Osteoblast (primary cell): Measurements from ENCODE around the gene CD300H. TPM values are rescaled to one million over a fixed set of nuclear protein-coding genes. Genes with fewer than 3 reads are reported as not detected.

ENCODE experiments used
- DNase-seq: peaks from one replicate; pipeline ENCODE4 v3.0.0; 2011; ENCODE audit warnings: low spot score, mixed read lengths; ENCODE audit not compliant: insufficient read length; ENCODE audit errors: missing footprints
- H2AFZ ChIP-seq: 2 replicates; pipeline ENCODE4 v1.6.0; 2011; ENCODE audit warnings: mild to moderate bottlenecking, low read length
- H3K27ac ChIP-seq: 2 replicates; pipeline ENCODE4 v1.5.1; 2011; ENCODE audit warnings: mild to moderate bottlenecking, low read depth, low read length, moderate library complexity
- H3K27me3 ChIP-seq: 2 replicates; pipeline ENCODE4 v1.6.0; 2012; ENCODE audit warnings: mild to moderate bottlenecking, control low read depth, inconsistent platforms, low read length, moderate library complexity; ENCODE audit not compliant: insufficient read depth
- H3K36me3 ChIP-seq: 2 replicates; pipeline ENCODE4 v1.5.1; 2011; ENCODE audit warnings: mild to moderate bottlenecking, low read length, control low read depth, moderate library complexity; ENCODE audit not compliant: insufficient read depth
- H3K4me1 ChIP-seq: 2 replicates; pipeline ENCODE4 v1.5.1; 2011; ENCODE audit warnings: mild to moderate bottlenecking, low read length, control low read depth, moderate library complexity; ENCODE audit not compliant: insufficient read depth
- H3K4me2 ChIP-seq: 2 replicates; pipeline ENCODE4 v1.6.0; 2011; ENCODE audit warnings: mild to moderate bottlenecking, low read length; ENCODE audit not compliant: insufficient read depth
- H3K4me3 ChIP-seq: fragments of 200-600 bp; sonication (generic); 3 replicates; pipeline ENCODE4 v1.5.1; 2012; ENCODE audit warnings: mild to moderate bottlenecking, low read length, inconsistent platforms; ENCODE audit not compliant: insufficient read depth
- H3K79me2 ChIP-seq: 2 replicates; pipeline ENCODE4 v1.6.0; 2012; ENCODE audit warnings: mild to moderate bottlenecking, low read length, control low read depth, inconsistent platforms; ENCODE audit not compliant: insufficient read depth
- H3K9me3 ChIP-seq: 2 replicates; pipeline ENCODE4 v1.5.1; 2011; ENCODE audit warnings: low read depth, low read length, control low read depth
- H4K20me1 ChIP-seq: 2 replicates; pipeline ENCODE4 v1.6.0; 2012; ENCODE audit warnings: mild to moderate bottlenecking, low read length, control low read depth; ENCODE audit not compliant: insufficient read depth
- total RNA-seq: library from RNA; depleted of rRNA; stranded (reverse); fragments of >200 nt; gene quantifications from 2 replicates; pipeline ENCODE4 v1.2.3, GENCODE V29; 2012
- TF ChIP-seq, protein P1 (sequence below): IDR thresholded peaks from 2 replicates; pipeline ENCODE4 v1.5.1; 2011; ENCODE audit warnings: mild to moderate bottlenecking, low read depth, low read length, moderate library complexity; ENCODE audit errors: extremely low read depth

Gene CD300H
- total RNA-seq, 1 donor, result not detected

DNA sequence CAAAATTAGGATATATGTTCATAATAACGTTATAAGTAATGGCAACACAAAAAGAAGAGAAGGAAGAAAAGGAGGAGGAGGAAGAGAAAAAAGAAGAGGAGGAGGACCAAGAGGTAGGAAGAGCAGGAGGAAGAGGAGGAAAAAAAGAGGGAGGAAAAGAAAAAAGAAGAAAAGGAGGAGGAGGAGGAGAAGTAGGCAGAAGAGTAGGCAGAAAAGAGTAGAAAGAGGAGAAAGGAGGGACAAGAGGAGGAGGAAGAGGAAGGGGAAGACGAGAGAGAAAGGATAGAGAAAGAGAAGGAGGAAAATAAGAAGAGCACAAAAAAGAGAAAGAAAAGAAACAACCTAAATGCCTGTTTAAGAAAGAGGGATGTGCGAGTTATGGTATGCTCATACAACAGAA, 30.4 kb downstream of the CD300H start:
- TF ChIP-seq, protein P1, sequence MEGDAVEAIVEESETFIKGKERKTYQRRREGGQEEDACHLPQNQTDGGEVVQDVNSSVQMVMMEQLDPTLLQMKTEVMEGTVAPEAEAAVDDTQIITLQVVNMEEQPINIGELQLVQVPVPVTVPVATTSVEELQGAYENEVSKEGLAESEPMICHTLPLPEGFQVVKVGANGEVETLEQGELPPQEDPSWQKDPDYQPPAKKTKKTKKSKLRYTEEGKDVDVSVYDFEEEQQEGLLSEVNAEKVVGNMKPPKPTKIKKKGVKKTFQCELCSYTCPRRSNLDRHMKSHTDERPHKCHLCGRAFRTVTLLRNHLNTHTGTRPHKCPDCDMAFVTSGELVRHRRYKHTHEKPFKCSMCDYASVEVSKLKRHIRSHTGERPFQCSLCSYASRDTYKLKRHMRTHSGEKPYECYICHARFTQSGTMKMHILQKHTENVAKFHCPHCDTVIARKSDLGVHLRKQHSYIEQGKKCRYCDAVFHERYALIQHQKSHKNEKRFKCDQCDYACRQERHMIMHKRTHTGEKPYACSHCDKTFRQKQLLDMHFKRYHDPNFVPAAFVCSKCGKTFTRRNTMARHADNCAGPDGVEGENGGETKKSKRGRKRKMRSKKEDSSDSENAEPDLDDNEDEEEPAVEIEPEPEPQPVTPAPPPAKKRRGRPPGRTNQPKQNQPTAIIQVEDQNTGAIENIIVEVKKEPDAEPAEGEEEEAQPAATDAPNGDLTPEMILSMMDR, result no peak
- Histone ChIP-seq H2AFZ (no peak overlapping the region), H3K27me3 (peaks cover 8% of the 10 kb centered on the region)

DNA sequence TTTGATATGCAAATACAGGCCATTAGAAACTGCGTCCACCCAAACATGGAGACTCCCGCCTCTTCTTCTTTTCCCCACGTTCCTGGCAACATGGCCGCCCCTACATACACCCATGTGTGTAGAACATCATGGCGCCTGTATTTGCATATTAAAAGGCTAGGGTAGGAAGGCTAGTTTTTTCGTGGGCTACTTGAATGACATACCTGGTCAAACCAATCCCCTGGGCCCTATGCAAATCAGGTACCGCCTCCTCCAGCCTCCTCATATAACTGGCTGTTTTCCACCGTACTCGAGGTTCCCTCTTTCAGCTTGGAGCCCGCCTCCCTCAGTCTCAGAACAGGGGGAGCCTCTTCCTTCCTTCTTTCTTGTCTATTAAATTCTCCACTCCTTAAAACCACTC, 35.2 kb downstream of the CD300H start:
- DNase-seq, result no peak
- Histone ChIP-seq H3K9me3 (no peaks in the 10 kb centered on the region), H4K20me1 (no peaks in the 10 kb centered on the region), H3K79me2 (no peaks in the 10 kb centered on the region), H2AFZ (no peak overlapping the region), H3K27me3 (no peaks in the 10 kb centered on the region), H3K4me3 (no peak overlapping the region), H3K4me2 (no peak overlapping the region), H3K36me3 (no peaks in the 10 kb centered on the region), H3K27ac (no peak overlapping the region), H3K4me1 (no peaks in the 10 kb centered on the region)
- TF ChIP-seq, protein P1, result no peak

More for the DNA sequence above, 30.4 kb downstream of the CD300H start:
- Histone ChIP-seq H3K9me3 (no peaks in the 10 kb centered on the region), H3K4me2 (no peak overlapping the region), H3K27ac (no peak overlapping the region), H4K20me1 (no peaks in the 10 kb centered on the region), H3K4me3 (no peak overlapping the region), H3K4me1 (no peaks in the 10 kb centered on the region), H3K79me2 (no peaks in the 10 kb centered on the region), H3K36me3 (no peaks in the 10 kb centered on the region)
- no peak for DNase-seq

DNA sequence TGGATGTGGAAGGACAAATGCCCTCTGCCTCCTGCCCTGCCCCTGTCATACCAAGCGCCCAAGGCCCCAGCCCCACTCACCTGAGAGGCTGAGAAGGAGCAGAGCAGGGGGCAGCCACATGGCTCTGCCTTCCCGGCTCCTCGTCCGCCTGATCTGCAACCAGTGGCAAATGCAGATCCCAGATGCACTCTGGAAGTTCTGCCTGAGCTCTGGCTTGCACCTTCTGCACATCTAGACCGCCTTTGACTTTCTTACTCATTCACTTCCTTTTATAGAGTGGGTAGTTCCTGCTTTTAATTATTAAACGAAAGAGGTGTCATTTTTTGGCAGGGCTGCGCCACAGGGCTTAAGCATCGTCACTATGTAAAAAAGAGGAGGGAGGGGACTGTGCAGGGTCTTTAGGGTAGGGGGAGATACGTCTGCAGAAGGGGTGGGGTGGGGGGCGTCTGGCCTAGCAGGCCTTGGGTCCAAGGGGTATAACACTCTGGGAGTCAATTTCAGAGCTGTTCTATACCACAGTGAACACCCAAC, 36.0 kb downstream of the CD300H start, which contains the start of gene CD300LB:
Gene CD300LB (minus strand): TSS at position 245 of the 531 bp plus-strand sequence. CDS start 125 bp downstream, at position 120.
- H3K4me2 ChIP-seq, result no peak within 1 kb of the TSS
- H3K36me3 ChIP-seq, result no peaks in the 10 kb centered on the region
- no peak within 1 kb of the TSS for H2AFZ ChIP-seq
- TF ChIP-seq, protein P1, result no peak
- H3K79me2 ChIP-seq, result no peaks in the 10 kb centered on the region
- H3K27me3 ChIP-seq, result no peaks in the 10 kb centered on the region
- H3K9me3 ChIP-seq, result no peaks in the 10 kb centered on the region
- H3K4me3 ChIP-seq, result no peak within 1 kb of the TSS
- H3K27ac ChIP-seq, result no peak within 1 kb of the TSS
- H3K4me1 ChIP-seq, result no peaks in the 10 kb centered on the region
- DNase-seq, result no peak
- no peaks in the 10 kb centered on the region for H4K20me1 ChIP-seq

DNA sequence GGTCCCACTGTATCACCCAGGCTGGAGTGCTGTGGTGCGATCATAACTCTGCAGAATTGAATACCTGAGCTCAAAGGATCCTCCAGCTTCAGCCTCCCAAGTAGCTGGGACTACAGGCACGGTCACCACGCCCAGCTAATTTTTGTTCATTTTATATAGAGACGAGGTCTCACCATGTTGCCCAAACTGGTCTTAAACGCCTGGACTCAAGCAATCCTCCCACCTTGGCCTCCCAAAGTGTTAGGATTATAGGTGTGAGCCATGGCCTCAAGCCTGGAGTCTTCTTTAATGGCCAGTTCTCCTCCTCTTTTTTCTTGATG, 36.5 kb downstream of the CD300H start:
- no peak overlapping the region for H3K4me3 ChIP-seq
- no peak for DNase-seq

More for the DNA sequence above, 36.5 kb downstream of the CD300H start:
- H3K36me3 ChIP-seq, result no peaks in the 10 kb centered on the region
- TF ChIP-seq, protein P1, result no peak
- H4K20me1 ChIP-seq, result no peaks in the 10 kb centered on the region
- H3K79me2 ChIP-seq, result no peaks in the 10 kb centered on the region
- no peak overlapping the region for H3K27ac ChIP-seq
- no peak overlapping the region for H3K4me2 ChIP-seq
- H3K4me1 ChIP-seq, result no peaks in the 10 kb centered on the region
- no peaks in the 10 kb centered on the region for H3K27me3 ChIP-seq
- H3K9me3 ChIP-seq, result no peaks in the 10 kb centered on the region
- H2AFZ ChIP-seq, result no peak overlapping the region
